Measurements from ENCODE around the gene SAT1.

DNA sequence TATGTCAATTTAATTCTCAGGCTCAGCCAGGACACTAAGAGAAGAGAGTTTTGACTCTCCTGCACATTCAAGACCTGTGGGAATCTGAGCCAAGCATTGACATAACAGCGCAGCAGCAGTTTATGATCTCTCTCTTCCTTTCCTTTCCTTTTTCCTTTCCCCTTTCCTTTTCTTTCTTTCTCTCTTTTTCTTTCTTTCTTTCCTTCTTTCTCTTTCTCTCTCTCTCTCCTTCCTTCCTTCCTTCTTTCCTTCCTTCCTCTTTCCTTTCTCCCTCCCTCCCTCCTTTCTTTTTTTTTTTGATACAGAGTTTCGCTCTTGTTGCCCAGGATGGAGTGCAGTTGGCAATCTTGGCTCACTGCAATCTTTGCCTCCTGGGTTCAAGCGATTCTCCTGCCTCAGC lies 21.6 kb downstream of the SAT1 start:
- TF ChIP-seq POLR2A (IDR thresholded peaks at IDR 0.05) (no peak), EP300 (IDR thresholded peaks at IDR 0.05) (no peak)
- TF ChIP-seq, protein P1, sequence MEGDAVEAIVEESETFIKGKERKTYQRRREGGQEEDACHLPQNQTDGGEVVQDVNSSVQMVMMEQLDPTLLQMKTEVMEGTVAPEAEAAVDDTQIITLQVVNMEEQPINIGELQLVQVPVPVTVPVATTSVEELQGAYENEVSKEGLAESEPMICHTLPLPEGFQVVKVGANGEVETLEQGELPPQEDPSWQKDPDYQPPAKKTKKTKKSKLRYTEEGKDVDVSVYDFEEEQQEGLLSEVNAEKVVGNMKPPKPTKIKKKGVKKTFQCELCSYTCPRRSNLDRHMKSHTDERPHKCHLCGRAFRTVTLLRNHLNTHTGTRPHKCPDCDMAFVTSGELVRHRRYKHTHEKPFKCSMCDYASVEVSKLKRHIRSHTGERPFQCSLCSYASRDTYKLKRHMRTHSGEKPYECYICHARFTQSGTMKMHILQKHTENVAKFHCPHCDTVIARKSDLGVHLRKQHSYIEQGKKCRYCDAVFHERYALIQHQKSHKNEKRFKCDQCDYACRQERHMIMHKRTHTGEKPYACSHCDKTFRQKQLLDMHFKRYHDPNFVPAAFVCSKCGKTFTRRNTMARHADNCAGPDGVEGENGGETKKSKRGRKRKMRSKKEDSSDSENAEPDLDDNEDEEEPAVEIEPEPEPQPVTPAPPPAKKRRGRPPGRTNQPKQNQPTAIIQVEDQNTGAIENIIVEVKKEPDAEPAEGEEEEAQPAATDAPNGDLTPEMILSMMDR (IDR thresholded peaks at IDR 0.05): no peak

All from tibial nerve (tissue), 4 donors.